IMR-90 (cell line): Measurements from ENCODE around the gene WDR54.

ENCODE experiments used
- CEBPB ChIP-seq: IDR thresholded peaks from 2 replicates; pipeline ENCODE4 v1.6.1; 2012; ENCODE audit warnings: low read depth, low read length, improper control_type of control experiment
- POLR2A ChIP-seq: IDR thresholded peaks from 2 replicates; pipeline ENCODE4 v1.6.1; 2012; ENCODE audit warnings: mild to moderate bottlenecking, low read depth, low read length
- RFX5 ChIP-seq: IDR thresholded peaks from 2 replicates; pipeline ENCODE4 v1.8.0; 2012; ENCODE audit warnings: low read depth, mild to moderate bottlenecking, low read length, moderate library complexity
- TF ChIP-seq, protein P1 (sequence below): conservative IDR thresholded peaks from 2 replicates; pipeline ENCODE4 v1.5.1; 2012; ENCODE audit warnings: mild to moderate bottlenecking, low read depth, low read length, improper control_type of control experiment

DNA sequence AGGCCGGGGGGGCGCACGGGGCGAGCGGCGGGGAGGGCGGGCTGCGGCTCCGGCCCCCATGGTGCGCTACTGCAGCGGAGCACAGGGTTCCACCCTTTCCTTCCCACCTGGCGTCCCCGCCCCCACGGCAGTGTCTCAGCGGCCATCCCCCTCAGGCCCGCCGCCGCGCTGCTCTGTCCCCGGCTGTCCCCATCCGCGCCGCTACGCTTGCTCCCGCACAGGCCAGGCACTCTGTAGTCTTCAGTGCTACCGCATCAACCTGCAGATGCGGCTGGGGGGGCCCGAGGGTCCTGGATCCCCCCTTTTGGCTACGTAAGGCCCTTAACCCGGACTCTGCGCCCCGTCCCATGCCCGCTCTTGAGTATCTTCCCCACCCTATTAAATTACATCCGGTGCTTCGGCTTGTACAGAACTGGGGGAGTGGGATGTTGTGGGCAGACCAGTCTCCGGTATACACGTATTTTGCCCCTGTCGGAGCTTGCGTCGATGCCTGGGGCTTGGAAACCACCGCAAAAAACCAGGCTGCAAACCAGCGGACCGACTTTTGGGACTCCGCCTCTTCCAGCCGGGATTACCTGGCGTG, 36.1 kb downstream of the WDR54 start:
- TF ChIP-seq, protein P1, sequence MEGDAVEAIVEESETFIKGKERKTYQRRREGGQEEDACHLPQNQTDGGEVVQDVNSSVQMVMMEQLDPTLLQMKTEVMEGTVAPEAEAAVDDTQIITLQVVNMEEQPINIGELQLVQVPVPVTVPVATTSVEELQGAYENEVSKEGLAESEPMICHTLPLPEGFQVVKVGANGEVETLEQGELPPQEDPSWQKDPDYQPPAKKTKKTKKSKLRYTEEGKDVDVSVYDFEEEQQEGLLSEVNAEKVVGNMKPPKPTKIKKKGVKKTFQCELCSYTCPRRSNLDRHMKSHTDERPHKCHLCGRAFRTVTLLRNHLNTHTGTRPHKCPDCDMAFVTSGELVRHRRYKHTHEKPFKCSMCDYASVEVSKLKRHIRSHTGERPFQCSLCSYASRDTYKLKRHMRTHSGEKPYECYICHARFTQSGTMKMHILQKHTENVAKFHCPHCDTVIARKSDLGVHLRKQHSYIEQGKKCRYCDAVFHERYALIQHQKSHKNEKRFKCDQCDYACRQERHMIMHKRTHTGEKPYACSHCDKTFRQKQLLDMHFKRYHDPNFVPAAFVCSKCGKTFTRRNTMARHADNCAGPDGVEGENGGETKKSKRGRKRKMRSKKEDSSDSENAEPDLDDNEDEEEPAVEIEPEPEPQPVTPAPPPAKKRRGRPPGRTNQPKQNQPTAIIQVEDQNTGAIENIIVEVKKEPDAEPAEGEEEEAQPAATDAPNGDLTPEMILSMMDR, result no peak
- TF ChIP-seq POLR2A, result no peak
- TF ChIP-seq CEBPB, result no peak
- TF ChIP-seq RFX5, result no peak
